ENCODE data around the gene ZNF420.

Gene ZNF420

DNA sequence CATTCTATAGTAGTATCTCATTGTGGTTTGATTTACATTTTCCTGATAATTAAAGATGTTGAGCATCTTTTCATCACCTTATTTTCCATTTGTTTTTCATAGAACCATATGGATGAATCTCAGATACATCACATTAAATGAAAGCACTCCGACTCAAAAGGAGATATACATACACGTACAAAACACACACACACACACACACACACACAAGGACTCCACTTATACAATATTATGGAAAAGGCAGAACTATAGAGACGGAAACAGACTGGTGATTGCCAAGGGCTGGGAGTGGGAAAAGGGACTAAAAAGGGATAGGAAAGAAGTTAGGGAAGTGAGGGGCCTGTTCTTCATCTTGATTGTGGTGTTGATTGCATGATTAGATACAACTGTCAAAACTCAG, 70.0 kb downstream of the ZNF420 start:
- DNase-seq, result no peak

DNA sequence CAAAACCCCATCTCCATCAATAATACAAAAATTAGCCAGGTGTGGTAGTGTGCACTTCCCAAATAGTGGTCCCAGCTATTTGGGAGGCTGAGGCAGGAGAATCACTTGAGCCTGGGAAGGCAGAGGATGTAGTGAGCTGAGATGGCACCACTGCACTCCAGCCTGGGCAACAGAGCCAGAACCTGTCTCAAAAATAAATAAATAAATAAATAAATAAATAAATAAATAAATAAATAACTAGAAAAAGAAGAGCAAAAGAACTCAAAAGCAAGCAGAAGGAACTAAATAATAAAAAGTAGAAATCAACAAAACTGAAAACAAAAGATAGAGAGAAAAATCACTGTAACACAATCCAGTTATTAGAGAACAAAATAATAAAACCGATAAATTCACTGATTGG, 81.9 kb downstream of the ZNF420 start:
- no peak for DNase-seq

GRCh38 chr19:37165635-37166034, 87.4 kb downstream of the ZNF420 start:
- DNase-seq, result no peak

- peak; percentile 36 to 98 (median 90) for DNase-seq
Observed at GRCh38 chr19:37172368-37173366, 94.4 kb downstream of the ZNF420 start, which contains the start of gene ZNF585A. Gene ZNF585A (minus strand): TSS chr19:37172695. CDS start chr19:37169910, 2,785 bp downstream.

Measured in anterior cingulate cortex (tissue), 58 donors.